Esophagus muscularis mucosa (tissue), 4 donors: Measurements from ENCODE around the gene MAGI2.

Experiments used
- CTCF ChIP-seq, 3 experiments: fragments of 200-600 bp in 2 of 3; fragments of 450-650 bp in 1 of 3; sonication (generic) in 2 of 3; IDR thresholded peaks; one replicate each; pipeline ENCODE4 v1.5.1; 2017 to 2019; ENCODE audit warnings: antibody characterized with exemption in 3 of 3, mild to moderate bottlenecking in 2 of 3, moderate library complexity in 1 of 3
- EP300 ChIP-seq: sonication (generic); formaldehyde crosslinking; IDR thresholded peaks from one replicate; pipeline ENCODE4 v1.6.1; 2017; ENCODE audit warnings: antibody characterized with exemption
- POLR2A ChIP-seq: fragments of 450-650 bp; IDR thresholded peaks from one replicate; pipeline ENCODE4 v1.6.1; 2017; ENCODE audit warnings: antibody characterized with exemption, moderate library complexity, mild to moderate bottlenecking, low read depth

DNA sequence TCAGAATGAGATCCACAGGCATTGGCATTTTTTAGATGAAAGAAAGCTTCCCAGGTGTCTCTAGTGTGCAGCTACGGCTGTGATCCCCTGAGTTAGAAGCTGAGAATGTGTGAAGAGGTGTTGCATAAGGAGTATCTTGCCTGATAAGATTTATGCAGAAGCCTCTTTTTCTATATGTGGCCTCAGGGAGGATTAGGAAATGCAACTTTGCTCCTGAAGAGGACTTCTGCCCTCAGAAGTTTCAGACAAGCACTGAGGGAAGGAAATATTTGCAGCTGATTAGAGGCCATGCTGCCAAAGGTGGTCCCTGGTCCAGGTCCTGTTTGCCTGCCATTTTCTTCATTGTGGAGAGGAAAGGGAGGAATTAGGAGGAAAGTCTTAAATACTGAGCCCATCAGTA lies 1103.1 kb downstream of the MAGI2 start:
- no peak for TF ChIP-seq CTCF (IDR thresholded peaks at IDR 0.05)
- no peak for TF ChIP-seq EP300
- TF ChIP-seq POLR2A = no peak
